B cell (primary cell): ENCODE data around the gene TAF8. TPM values are rescaled to one million over a fixed set of nuclear protein-coding genes. Genes with fewer than 3 reads are reported as not detected.

Experiments
- ATAC-seq: fragments of 200-7000 bp; cut with Tn5 transposase; one replicate; pipeline ENCODE4 v1.10.0; 2021; ENCODE audit warnings: low read depth, mild to moderate bottlenecking, moderate number of reproducible peaks, moderate library complexity
- CTCF ChIA-PET: fragments of 350-600 bp; sonication (Branson Sonifier 250); formaldehyde crosslinking; loops from one replicate; lab custom pipeline; 2021; ENCODE audit warnings: antibody characterized with exemption, inconsistent platforms; lab: Charles Lee
- POLR2A ChIA-PET: fragments of 350-600 bp; sonication (Branson Sonifier 250); formaldehyde crosslinking; loops from one replicate; lab custom pipeline; 2021; ENCODE audit warnings: antibody characterized with exemption; lab: Charles Lee
- DNase-seq: peaks from one replicate; pipeline ENCODE4 v3.0.0; 2013
- H2AFZ ChIP-seq: 2 replicates; pipeline ENCODE4 v1.6.1; 2012; ENCODE audit warnings: mild to moderate bottlenecking, low read depth, low read length; ENCODE audit not compliant: insufficient read depth, poor library complexity, severe bottlenecking
- H3K27ac ChIP-seq, 2 donors: 1 replicate in 1 of 2; 2 replicates in 1 of 2; pipeline ENCODE4 v1.5.1; 2012 to 2013; ENCODE audit warnings: low read length in 2 of 2, mild to moderate bottlenecking in 2 of 2, moderate library complexity in 1 of 2
- H3K27me3 ChIP-seq, 4 experiments: fragments of 200-600 bp in 1 of 4; sonication (generic) in 1 of 4; replicated peaks in 1 of 4; 1 replicate in 2 of 4; 2 replicates in 2 of 4; pipeline versions ENCODE4 v1.6.1 to v1.7.0; 2013 to 2016; ENCODE audit warnings: low read length in 3 of 4, mild to moderate bottlenecking in 2 of 4, mixed read lengths in 1 of 4, moderate library complexity in 1 of 4; ENCODE audit not compliant: insufficient read depth in 4 of 4, control insufficient read depth in 3 of 4; ENCODE audit errors: control extremely low read depth in 1 of 4
- H3K36me3 ChIP-seq, 2 experiments: replicated peaks in 1 of 2; 1 replicate in 1 of 2; 2 replicates in 1 of 2; pipeline versions ENCODE4 v1.6.1 to v1.7.1; 2013; ENCODE audit warnings: low read length in 1 of 2; ENCODE audit not compliant: insufficient read depth in 2 of 2, control insufficient read depth in 1 of 2; ENCODE audit errors: control extremely low read depth in 1 of 2, extremely low read depth in 1 of 2
- H3K4me1 ChIP-seq, 2 donors: fragments of 200-600 bp in 1 of 2; sonication (generic) in 1 of 2; 1 replicate in 1 of 2; 2 replicates in 1 of 2; pipeline versions ENCODE4 v1.5.1 to v1.6.1; 2013 to 2017; ENCODE audit warnings: low read length in 2 of 2; ENCODE audit not compliant: control insufficient read depth in 2 of 2, insufficient read depth in 2 of 2
- H3K4me2 ChIP-seq: replicated peaks from 2 replicates; pipeline ENCODE3; 2012; ENCODE audit warnings: mild to moderate bottlenecking, low read depth, low read length; ENCODE audit not compliant: poor library complexity, severe bottlenecking
- H3K4me3 ChIP-seq, 5 experiments: fragments of 200-600 bp in 1 of 5; sonication (generic) in 1 of 5; 1 replicate in 3 of 5; 2 replicates in 2 of 5; pipeline versions ENCODE4 v1.5.1 to v1.7.0; 2011 to 2016; ENCODE audit warnings: low read length in 4 of 5, mild to moderate bottlenecking in 4 of 5, low read depth in 2 of 5, control low read depth in 1 of 5, moderate library complexity in 1 of 5; ENCODE audit not compliant: insufficient read depth in 1 of 5; ENCODE audit errors: control extremely low read depth in 1 of 5, extremely low read depth in 1 of 5
- H3K79me2 ChIP-seq: fragments of 200-600 bp; sonication (generic); one replicate; pipeline ENCODE4 v1.6.0; 2016; ENCODE audit warnings: low read length; ENCODE audit not compliant: control insufficient read depth, insufficient read depth
- H3K9ac ChIP-seq: fragments of 200-600 bp; sonication (generic); 2 replicates; pipeline ENCODE4 v1.6.1; 2017; ENCODE audit warnings: mild to moderate bottlenecking, low read length, moderate library complexity
- H3K9me3 ChIP-seq, 3 donors: one replicate each; pipeline versions ENCODE4 v1.6.1 to v1.7.1; 2013; ENCODE audit warnings: low read length in 2 of 3; ENCODE audit not compliant: control insufficient read depth in 2 of 3, insufficient read depth in 1 of 3; ENCODE audit errors: control extremely low read depth in 1 of 3
- H4K20me1 ChIP-seq: 2 replicates; pipeline ENCODE4 v1.6.0; 2012; ENCODE audit warnings: mild to moderate bottlenecking, low read length; ENCODE audit not compliant: insufficient read depth, control insufficient read depth, poor library complexity, severe bottlenecking
- H3K27ac Mint-ChIP-seq: one replicate; pipeline ENCODE4 v1.8.0; 2021; ENCODE audit warnings: mixed read lengths
- H3K27me3 Mint-ChIP-seq: one replicate; pipeline ENCODE4 v1.8.0; 2021; ENCODE audit warnings: mixed read lengths
- H3K4me1 Mint-ChIP-seq: one replicate; pipeline ENCODE4 v1.8.0; 2021; ENCODE audit warnings: mixed read lengths
- H3K4me3 Mint-ChIP-seq: one replicate; pipeline ENCODE4 v1.8.0; 2021; ENCODE audit warnings: mixed read lengths
- H3K9me3 Mint-ChIP-seq: one replicate; pipeline ENCODE4 v1.8.0; 2022; ENCODE audit warnings: mixed read lengths; ENCODE audit not compliant: insufficient read depth
- EZH2 ChIP-seq: IDR thresholded peaks from 2 replicates; pipeline ENCODE4 v1.6.1; 2012; ENCODE audit warnings: borderline replicate concordance, low read depth, mild to moderate bottlenecking, moderate library complexity, low read length; ENCODE audit not compliant: insufficient read depth, poor library complexity, severe bottlenecking
- WGBS: methylation state at CpG from one replicate; pipeline ENCODE4 v1.1.5; 2013; ENCODE audit warnings: missing lambda C conversion rate; ENCODE audit not compliant: insufficient coverage; 5-methylcytosine and 5-hydroxymethylcytosine counted together
- intact Hi-C: fragments of 100-400 bp; cut with micrococcal nuclease; formaldehyde crosslinking; loops from one replicate; pipeline ENCODE4 v1.10.0; 2022
- polyA plus RNA-seq: library from polyadenylated mRNA; depleted of rRNA; stranded (reverse); fragments of >200 nt; gene quantifications from 2 replicates; pipeline ENCODE4 v1.2.3, GENCODE V29; 2012
- total RNA-seq, 2 donors: library from RNA; stranded (reverse); fragments of 120-200 nt in 1 of 2; gene quantifications; 1 replicate in 1 of 2; 2 replicates in 1 of 2; pipeline versions ENCODE4 v1.2.3 to v1.2.4, GENCODE V29; 2013 to 2022
- TF ChIP-seq, protein P1 (sequence below): fragments of 200-600 bp; IDR thresholded peaks from one replicate; pipeline ENCODE4 v1.8.0; 2022; ENCODE audit warnings: antibody characterized with exemption, mild to moderate bottlenecking

TAF8 gene
- total and polyA plus RNA-seq, 2 donors (not counting 1 experiment from before 2014, with no cell fraction given): 30.6 to 67.0 TPM

- Histone ChIP-seq H2AFZ (no peak overlapping the region), H3K4me3 (no peak overlapping the region), H3K4me2 (peak overlapping the region; percentile 55), H3K27ac (peak overlapping the region in 1 of 2 donors; percentile 71), H3K4me1 (peaks cover 40 to 49% of the 10 kb centered on the region in 2 donors), H3K36me3 (peaks cover 6 to 30% of the 10 kb centered on the region in 2 experiments), H3K9me3 (no peaks in the 10 kb centered on the region), H3K27me3 (no peaks in the 10 kb centered on the region), H3K79me2 (peaks cover 76% of the 10 kb centered on the region), H3K9ac (no peak overlapping the region), H4K20me1 (peaks cover 86% of the 10 kb centered on the region)
- ATAC-seq: no peak
- H3K4me3 Mint-ChIP-seq: peak overlapping the region; percentile 45
- WGBS: no CpG with 5 or more reads among the region's 1 CpG
- intact Hi-C loops: loop anchor here (1.0 kb wide), 1 partner anchor 28 kb away; no protein-coding TSS in a partner anchor
- no peaks in the 10 kb centered on the region for H3K9me3 Mint-ChIP-seq
- peak overlapping the region; percentile 84 for H3K27ac Mint-ChIP-seq
- H3K27me3 Mint-ChIP-seq: no peaks in the 10 kb centered on the region
- TF ChIP-seq, protein P1, sequence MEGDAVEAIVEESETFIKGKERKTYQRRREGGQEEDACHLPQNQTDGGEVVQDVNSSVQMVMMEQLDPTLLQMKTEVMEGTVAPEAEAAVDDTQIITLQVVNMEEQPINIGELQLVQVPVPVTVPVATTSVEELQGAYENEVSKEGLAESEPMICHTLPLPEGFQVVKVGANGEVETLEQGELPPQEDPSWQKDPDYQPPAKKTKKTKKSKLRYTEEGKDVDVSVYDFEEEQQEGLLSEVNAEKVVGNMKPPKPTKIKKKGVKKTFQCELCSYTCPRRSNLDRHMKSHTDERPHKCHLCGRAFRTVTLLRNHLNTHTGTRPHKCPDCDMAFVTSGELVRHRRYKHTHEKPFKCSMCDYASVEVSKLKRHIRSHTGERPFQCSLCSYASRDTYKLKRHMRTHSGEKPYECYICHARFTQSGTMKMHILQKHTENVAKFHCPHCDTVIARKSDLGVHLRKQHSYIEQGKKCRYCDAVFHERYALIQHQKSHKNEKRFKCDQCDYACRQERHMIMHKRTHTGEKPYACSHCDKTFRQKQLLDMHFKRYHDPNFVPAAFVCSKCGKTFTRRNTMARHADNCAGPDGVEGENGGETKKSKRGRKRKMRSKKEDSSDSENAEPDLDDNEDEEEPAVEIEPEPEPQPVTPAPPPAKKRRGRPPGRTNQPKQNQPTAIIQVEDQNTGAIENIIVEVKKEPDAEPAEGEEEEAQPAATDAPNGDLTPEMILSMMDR: no peak
- no peak for TF ChIP-seq EZH2
- ChIA-PET CTCF (interaction anchor here (1.0 kb wide), 1 partner anchor 36 kb away, joined by 3 read pairs; no protein-coding TSS in a partner anchor), POLR2A (interaction anchor here (0.6 kb wide), 1 partner anchor 587 kb away, joined by 3 read pairs; no protein-coding TSS in a partner anchor)
- DNase-seq: no peak
- peaks cover 58% of the 10 kb centered on the region for H3K4me1 Mint-ChIP-seq
Measured at GRCh38 chr6:42010909-42011308, 39.4 kb upstream of the TAF8 start.

- no peak for ATAC-seq
- H3K9me3 ChIP-seq: no peaks in the 10 kb centered on the region
- ChIA-PET POLR2A (no interaction called here), CTCF (interaction anchor here (0.8 to 1.7 kb wide), 2 partner anchors 10 to 211 kb away, joined by 3 to 7 read pairs; no protein-coding TSS in a partner anchor)
- peaks cover 87% of the 10 kb centered on the region for H4K20me1 ChIP-seq
- H3K27me3 Mint-ChIP-seq: no peaks in the 10 kb centered on the region
- no peak overlapping the region for H3K4me3 Mint-ChIP-seq
- no peak for DNase-seq
- intact Hi-C loops: no loop called here
- H3K36me3 ChIP-seq: peaks cover 6 to 43% of the 10 kb centered on the region in 2 experiments
- peaks cover 87% of the 10 kb centered on the region for H3K79me2 ChIP-seq
- peak overlapping the region in 1 of 2 donors; percentile 20 for H3K27ac ChIP-seq
- H3K4me2 ChIP-seq: no peak overlapping the region
- no peak overlapping the region for H3K9ac ChIP-seq
- no peak overlapping the region for H2AFZ ChIP-seq
- H3K4me1 ChIP-seq: peaks cover 33 to 51% of the 10 kb centered on the region in 2 donors
- no peak overlapping the region for H3K4me3 ChIP-seq
- peaks cover 61% of the 10 kb centered on the region for H3K4me1 Mint-ChIP-seq
- TF ChIP-seq EZH2: no peak
- TF ChIP-seq, protein P1: no peak
- no peaks in the 10 kb centered on the region for H3K9me3 Mint-ChIP-seq
- WGBS: 90% methylated on average over 2 of the region's 3 CpGs
- H3K27ac Mint-ChIP-seq: peak overlapping the region; percentile 61
- H3K27me3 ChIP-seq: no peaks in the 10 kb centered on the region
Measured at GRCh38 chr6:42012501-42013133, 37.7 kb upstream of the TAF8 start.
